ENCODE results near the gene PRR14L.

The PRR14L gene

GRCh38 chr22:31647066-31647465, 102.9 kb downstream of the PRR14L start:
- H3K27ac ChIP-seq: no peak overlapping the region
- TF ChIP-seq CTCF (IDR thresholded peaks at IDR 0.05): no peak
- no peak for TF ChIP-seq ZFX (IDR thresholded peaks at IDR 0.05; ENCODE audit: borderline replicate concordance)

- TF ChIP-seq CTCF (IDR thresholded peaks at IDR 0.05): no peak
- no peak for TF ChIP-seq ZFX (IDR thresholded peaks at IDR 0.05; ENCODE audit: borderline replicate concordance)
- H3K27ac ChIP-seq: no peak overlapping the region
These were observed 103.5 kb downstream of the PRR14L start for GRCh38 chr22:31646186-31647019.

- H3K27ac ChIP-seq: no peak overlapping the region
These were observed 110.4 kb downstream of the PRR14L start for GRCh38 chr22:31639436-31640039.

GRCh38 chr22:31637891-31638618, 111.9 kb downstream of the PRR14L start:
- no peak for TF ChIP-seq ZFX (IDR thresholded peaks at IDR 0.05; ENCODE audit: borderline replicate concordance)
- TF ChIP-seq CTCF (IDR thresholded peaks at IDR 0.05): no peak
- no peak overlapping the region for H3K27ac ChIP-seq

More at GRCh38 chr22:31639436-31640039, 110.4 kb downstream of the PRR14L start:
- TF ChIP-seq ZFX (IDR thresholded peaks at IDR 0.05; ENCODE audit: borderline replicate concordance): no peak
- TF ChIP-seq CTCF (IDR thresholded peaks at IDR 0.05): no peak

- TF ChIP-seq CTCF (IDR thresholded peaks at IDR 0.05) (no peak), ZFX (IDR thresholded peaks at IDR 0.05; ENCODE audit: borderline replicate concordance) (no peak)
- no peak overlapping the region for H3K27ac ChIP-seq
These were observed 112.5 kb downstream of the PRR14L start for GRCh38 chr22:31637447-31637890.

- H3K27ac ChIP-seq: 0 out of 2 replicates have a peak overlapping the region, but pooled peaks have one; percentile 23
- no peak for TF ChIP-seq CTCF (IDR thresholded peaks at IDR 0.05)
- no peak for TF ChIP-seq ZFX (IDR thresholded peaks at IDR 0.05; ENCODE audit: borderline replicate concordance)
These were observed 114.2 kb downstream of the PRR14L start for GRCh38 chr22:31635638-31636306.

All from 22Rv1 (cell line).